Activated CD8-positive, alpha-beta T cell treated with anti-CD3 and anti-CD28 coated beads, Interleukin-2, amount 10 ng/mL, durations not matched to agents 7 days and 5 days (primary cell): Measurements from ENCODE around the gene SYN1. TPM values are rescaled to one million over a fixed set of nuclear protein-coding genes. Genes with fewer than 3 reads are reported as not detected.

ENCODE experiments used
- ATAC-seq: fragments of 150-1000 bp; cut with Tn5 transposase; one replicate; pipeline ENCODE4 v1.10.0; 2021; ENCODE audit warnings: moderate library complexity
- CTCF ChIA-PET: fragments of 350-600 bp; sonication (Branson Sonifier 250); formaldehyde crosslinking; loops from one replicate; lab custom pipeline; 2021; ENCODE audit warnings: antibody characterized with exemption; lab: Charles Lee
- POLR2A ChIA-PET: fragments of 350-600 bp; sonication (Branson Sonifier 250); formaldehyde crosslinking; loops from one replicate; lab custom pipeline; 2021; ENCODE audit warnings: antibody characterized with exemption; lab: Charles Lee
- DNase-seq: peaks from one replicate; pipeline ENCODE4 v3.0.0-alpha.2; 2020
- H3K27ac Mint-ChIP-seq: one replicate; pipeline ENCODE4 v1.8.0; 2021; ENCODE audit warnings: mild to moderate bottlenecking, mixed read lengths
- H3K27me3 Mint-ChIP-seq: one replicate; pipeline ENCODE4 v1.8.0; 2021; ENCODE audit warnings: low read depth, mixed read lengths
- H3K36me3 Mint-ChIP-seq: one replicate; pipeline ENCODE4 v1.8.0; 2021; ENCODE audit warnings: low read depth, mixed read lengths
- H3K4me1 Mint-ChIP-seq: one replicate; pipeline ENCODE4 v1.8.0; 2021; ENCODE audit warnings: low read depth, mixed read lengths
- H3K4me3 Mint-ChIP-seq: one replicate; pipeline ENCODE4 v1.8.0; 2021; ENCODE audit warnings: mild to moderate bottlenecking, mixed read lengths
- H3K9me3 Mint-ChIP-seq: one replicate; pipeline ENCODE4 v1.8.0; 2022; ENCODE audit warnings: mixed read lengths; ENCODE audit not compliant: insufficient read depth
- total RNA-seq, 2 experiments: library from RNA; stranded (reverse); gene quantifications; one replicate each; pipeline ENCODE4 v1.2.3, GENCODE V29; 2021

The SYN1 gene
- total RNA-seq, 2 experiments from 2014 or later, result 0.57 to 0.58 TPM

DNA sequence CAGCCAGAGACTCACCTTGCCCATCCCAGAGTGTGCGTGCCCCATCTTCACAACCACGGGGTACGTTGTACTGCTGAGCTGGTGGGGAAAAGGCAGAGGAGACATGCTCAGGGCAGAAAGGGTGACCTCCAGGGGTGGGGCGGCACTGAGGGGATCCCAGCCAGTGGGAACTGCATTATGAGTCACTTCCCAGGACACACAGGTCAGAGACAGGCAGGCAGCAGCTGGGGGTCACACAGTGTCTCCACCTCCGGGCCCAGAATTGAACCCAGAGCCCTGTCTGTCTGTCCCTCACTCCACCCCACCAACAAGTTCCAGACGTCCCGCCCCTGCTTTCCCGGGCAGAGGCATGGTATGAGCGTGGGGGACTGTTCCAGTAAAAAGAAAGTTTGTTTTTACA, 42.2 kb downstream of the SYN1 start:
- Mint-ChIP-seq H3K4me3 (no peak overlapping the region), H3K9me3 (no peaks in the 10 kb centered on the region), H3K4me1 (peaks cover 17% of the 10 kb centered on the region), H3K27ac (no peak overlapping the region), H3K36me3 (no peaks in the 10 kb centered on the region), H3K27me3 (peaks cover 8% of the 10 kb centered on the region)
- ChIA-PET CTCF (no interaction called here), POLR2A (no interaction called here)
- no peak for ATAC-seq
- no peak for DNase-seq

GRCh38 chrX:47576021-47576898, 43.4 kb downstream of the SYN1 start:
- POLR2A ChIA-PET, result no interaction called here
- H3K27me3 Mint-ChIP-seq, result peaks cover 8% of the 10 kb centered on the region
- H3K27ac Mint-ChIP-seq, result peak overlapping the region; percentile 6
- peaks cover 9% of the 10 kb centered on the region for H3K4me1 Mint-ChIP-seq
- H3K9me3 Mint-ChIP-seq, result no peaks in the 10 kb centered on the region
- CTCF ChIA-PET, result no interaction called here
- DNase-seq (no peak), ATAC-seq (no peak)
- H3K4me3 Mint-ChIP-seq, result no peak overlapping the region
- peaks cover 5% of the 10 kb centered on the region for H3K36me3 Mint-ChIP-seq

GRCh38 chrX:47574547-47575301, 44.9 kb downstream of the SYN1 start:
- H3K27ac Mint-ChIP-seq, result no peak overlapping the region
- H3K4me1 Mint-ChIP-seq, result peaks cover 9% of the 10 kb centered on the region
- H3K36me3 Mint-ChIP-seq, result peaks cover 13% of the 10 kb centered on the region
- DNase-seq (no peak), ATAC-seq (no peak)
- H3K4me3 Mint-ChIP-seq, result peak overlapping the region; percentile 8
- H3K9me3 Mint-ChIP-seq, result no peaks in the 10 kb centered on the region
- H3K27me3 Mint-ChIP-seq, result peaks cover 8% of the 10 kb centered on the region
- ChIA-PET CTCF (no interaction called here), POLR2A (no interaction called here)

DNA sequence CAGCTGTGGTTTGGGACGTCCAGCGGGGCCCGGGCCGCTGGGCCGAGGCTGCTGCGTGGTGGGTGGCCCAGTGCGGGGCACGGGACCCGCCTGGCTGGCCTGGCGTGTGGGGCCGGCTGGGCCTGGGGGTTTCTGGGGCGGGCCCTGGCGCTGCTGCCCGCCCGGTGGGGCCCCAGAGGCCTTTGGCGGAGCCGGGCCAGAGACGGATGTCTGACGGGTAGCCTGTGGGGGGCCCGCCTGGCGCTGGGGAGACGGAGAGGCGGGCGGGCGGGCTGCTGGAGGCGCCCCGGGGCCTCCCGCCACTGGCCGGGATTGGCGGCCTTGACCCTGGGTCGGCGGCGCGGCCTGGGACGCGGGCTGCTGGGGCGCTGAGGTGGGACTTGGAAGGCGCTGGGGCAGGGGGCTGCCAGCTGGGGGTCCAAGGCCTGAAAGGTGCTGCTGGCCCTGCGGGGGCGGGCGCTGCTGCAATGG, 45.5 kb downstream of the SYN1 start:
- Mint-ChIP-seq H3K36me3 (peaks cover 16% of the 10 kb centered on the region), H3K27me3 (peaks cover 8% of the 10 kb centered on the region), H3K4me3 (peak overlapping the region; percentile 8), H3K9me3 (no peaks in the 10 kb centered on the region), H3K4me1 (peaks cover 5% of the 10 kb centered on the region), H3K27ac (no peak overlapping the region)
- ATAC-seq, result no peak
- DNase-seq, result no peak
- POLR2A ChIA-PET, result no interaction called here
- CTCF ChIA-PET, result no interaction called here

- Mint-ChIP-seq H3K27me3 (peaks cover 8% of the 10 kb centered on the region), H3K27ac (peak overlapping the region; percentile 27), H3K36me3 (peaks cover 22% of the 10 kb centered on the region), H3K9me3 (no peaks in the 10 kb centered on the region), H3K4me3 (no peak overlapping the region), H3K4me1 (peaks cover 5% of the 10 kb centered on the region)
- ATAC-seq (no peak), DNase-seq (no peak)
- ChIA-PET POLR2A (no interaction called here), CTCF (no interaction called here)
Observed at GRCh38 chrX:47573341-47574075, 46.1 kb downstream of the SYN1 start.

DNA sequence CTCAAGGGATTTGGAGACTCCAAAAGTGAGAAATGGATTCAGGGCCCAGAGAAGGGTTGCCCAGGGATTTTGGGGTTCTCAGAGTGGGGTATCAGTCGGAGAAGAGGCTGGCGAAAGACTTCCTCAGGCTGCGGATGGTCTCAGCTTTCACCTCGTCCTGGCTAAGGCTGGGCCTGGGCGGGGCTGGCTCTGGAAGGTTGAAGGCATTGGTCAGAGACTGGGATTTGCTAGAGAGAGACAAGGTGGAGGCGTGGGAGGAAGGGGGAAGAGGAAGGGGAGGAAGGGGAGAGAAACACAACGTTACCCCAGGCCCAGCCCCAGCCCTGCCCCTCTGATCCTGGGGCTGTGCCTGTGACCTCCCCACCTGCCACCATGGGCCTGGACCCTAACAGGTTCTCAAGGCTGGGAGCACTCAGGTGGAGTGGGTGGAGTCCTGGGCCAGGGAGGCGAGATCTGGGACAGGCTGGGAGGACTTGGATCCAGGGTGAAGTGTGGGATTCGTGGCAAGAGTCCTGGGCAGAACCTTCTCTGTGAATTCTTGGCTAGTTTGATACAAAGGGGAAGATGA, 46.8 kb downstream of the SYN1 start:
- ATAC-seq (no peak), DNase-seq (no peak)
- H3K36me3 Mint-ChIP-seq, result peaks cover 26% of the 10 kb centered on the region
- H3K4me1 Mint-ChIP-seq, result peaks cover 5% of the 10 kb centered on the region
- CTCF ChIA-PET, result no interaction called here
- peaks cover 3% of the 10 kb centered on the region for H3K27me3 Mint-ChIP-seq
- peak overlapping the region; percentile 27 for H3K27ac Mint-ChIP-seq
- H3K9me3 Mint-ChIP-seq, result no peaks in the 10 kb centered on the region
- POLR2A ChIA-PET, result no interaction called here
- no peak overlapping the region for H3K4me3 Mint-ChIP-seq

GRCh38 chrX:47571896-47572295, 47.8 kb downstream of the SYN1 start:
- no peak overlapping the region for H3K27ac Mint-ChIP-seq
- peaks cover 31% of the 10 kb centered on the region for H3K36me3 Mint-ChIP-seq
- CTCF ChIA-PET, result no interaction called here

GRCh38 chrX:47571215-47571614, 48.4 kb downstream of the SYN1 start:
- H3K27me3 Mint-ChIP-seq, result peaks cover 3% of the 10 kb centered on the region
- H3K4me1 Mint-ChIP-seq, result peaks cover 5% of the 10 kb centered on the region
- H3K9me3 Mint-ChIP-seq, result no peaks in the 10 kb centered on the region
- no peak overlapping the region for H3K27ac Mint-ChIP-seq
- ATAC-seq, result no peak
- no peak overlapping the region for H3K4me3 Mint-ChIP-seq
- H3K36me3 Mint-ChIP-seq, result peaks cover 33% of the 10 kb centered on the region
- CTCF ChIA-PET, result no interaction called here
- DNase-seq, result no peak
- POLR2A ChIA-PET, result no interaction called here

More at GRCh38 chrX:47571896-47572295, 47.8 kb downstream of the SYN1 start:
- H3K27me3 Mint-ChIP-seq, result peaks cover 3% of the 10 kb centered on the region
- H3K4me1 Mint-ChIP-seq, result peaks cover 5% of the 10 kb centered on the region
- POLR2A ChIA-PET, result no interaction called here
- no peak overlapping the region for H3K4me3 Mint-ChIP-seq
- no peaks in the 10 kb centered on the region for H3K9me3 Mint-ChIP-seq
- no peak for DNase-seq
- no peak for ATAC-seq

DNA sequence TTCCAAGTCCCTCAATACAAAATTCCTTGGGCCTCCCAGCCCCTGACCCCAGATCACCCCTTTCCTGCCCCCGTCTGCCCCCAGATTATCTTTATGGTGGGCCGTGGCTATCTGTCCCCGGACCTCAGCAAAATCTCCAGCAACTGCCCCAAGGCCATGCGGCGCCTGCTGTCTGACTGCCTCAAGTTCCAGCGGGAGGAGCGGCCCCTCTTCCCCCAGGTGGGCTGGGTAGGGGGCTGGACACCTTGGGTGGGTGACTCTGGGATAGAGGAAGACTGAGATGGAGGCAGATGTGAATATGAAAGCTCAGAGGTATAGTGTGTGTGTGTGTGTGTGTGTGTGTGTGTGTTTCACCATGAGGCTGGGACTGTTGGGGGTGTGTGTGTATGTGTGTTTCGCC, 48.9 kb downstream of the SYN1 start:
- POLR2A ChIA-PET, result no interaction called here
- H3K27me3 Mint-ChIP-seq, result peaks cover 3% of the 10 kb centered on the region
- H3K27ac Mint-ChIP-seq, result no peak overlapping the region
- CTCF ChIA-PET, result no interaction called here
- ATAC-seq (no peak), DNase-seq (no peak)
- H3K4me3 Mint-ChIP-seq, result no peak overlapping the region
- no peaks in the 10 kb centered on the region for H3K9me3 Mint-ChIP-seq
- H3K36me3 Mint-ChIP-seq, result peaks cover 35% of the 10 kb centered on the region
- H3K4me1 Mint-ChIP-seq, result peaks cover 5% of the 10 kb centered on the region

DNA sequence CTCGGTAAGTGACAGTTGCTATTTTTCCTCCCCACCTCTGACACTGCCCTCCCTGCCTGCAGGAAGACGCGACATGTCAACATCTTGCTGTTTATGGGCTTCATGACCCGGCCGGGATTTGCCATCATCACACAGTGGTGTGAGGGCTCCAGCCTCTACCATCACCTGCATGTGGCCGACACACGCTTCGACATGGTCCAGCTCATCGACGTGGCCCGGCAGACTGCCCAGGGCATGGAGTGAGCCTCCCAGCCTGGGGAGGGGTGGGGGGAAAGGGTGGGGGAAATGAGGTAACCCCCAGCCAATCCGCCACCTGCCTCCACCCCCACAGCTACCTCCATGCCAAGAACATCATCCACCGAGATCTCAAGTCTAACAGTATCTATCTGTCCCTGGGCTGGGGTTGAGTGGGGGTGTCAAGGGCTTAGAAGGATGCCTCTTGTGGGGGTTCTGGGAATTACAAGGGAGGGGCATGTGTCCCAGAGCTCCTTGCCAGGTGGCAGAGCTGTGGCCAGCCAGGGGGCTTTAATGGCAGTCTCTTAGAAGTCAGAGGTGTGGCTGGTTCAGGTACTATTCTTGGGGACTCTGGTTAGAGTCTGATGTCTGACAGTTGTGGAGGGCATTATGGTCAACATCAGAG, 50.9 kb downstream of the SYN1 start:
- no peak overlapping the region for H3K27ac Mint-ChIP-seq
- POLR2A ChIA-PET, result no interaction called here
- ATAC-seq (peak; percentile 62), DNase-seq (peak; percentile 53)
- H3K36me3 Mint-ChIP-seq, result peaks cover 44% of the 10 kb centered on the region
- CTCF ChIA-PET, result interaction anchor here (1.0 kb wide), 1 partner anchor 11 kb away, joined by 4 read pairs; no protein-coding TSS in a partner anchor
- no peak overlapping the region for H3K4me3 Mint-ChIP-seq
- no peaks in the 10 kb centered on the region for H3K9me3 Mint-ChIP-seq
- H3K4me1 Mint-ChIP-seq, result peaks cover 9% of the 10 kb centered on the region
- H3K27me3 Mint-ChIP-seq, result peaks cover 3% of the 10 kb centered on the region

GRCh38 chrX:47566841-47567240, 52.8 kb downstream of the SYN1 start:
- H3K27me3 Mint-ChIP-seq, result no peaks in the 10 kb centered on the region
- DNase-seq (no peak), ATAC-seq (no peak)
- H3K36me3 Mint-ChIP-seq, result peaks cover 48% of the 10 kb centered on the region
- POLR2A ChIA-PET, result interaction anchor here (0.7 kb wide), 1 partner anchor 57 kb away, joined by 4 read pairs; no protein-coding TSS in a partner anchor
- no peak overlapping the region for H3K4me3 Mint-ChIP-seq
- H3K27ac Mint-ChIP-seq, result no peak overlapping the region
- peaks cover 21% of the 10 kb centered on the region for H3K4me1 Mint-ChIP-seq
- CTCF ChIA-PET, result no interaction called here
- H3K9me3 Mint-ChIP-seq, result no peaks in the 10 kb centered on the region
